ENCODE data around the gene BMERB1. TPM values are rescaled to one million over a fixed set of nuclear protein-coding genes. Genes with fewer than 3 reads are reported as not detected.

BMERB1 gene
- total RNA-seq, 3 donors from 2014 or later, result 25.3 to 77.8 (median 38.7) TPM

- Histone ChIP-seq H3K9me3 (no peaks in the 10 kb centered on the region), H3K4me3 (no peak overlapping the region)
- no peak for TF ChIP-seq POLR2A (IDR thresholded peaks at IDR 0.05)
Observed at GRCh38 chr16:15457958-15458357, 23.6 kb downstream of the BMERB1 start.

GRCh38 chr16:15459791-15460190 lies 25.4 kb downstream of the BMERB1 start:
- H3K27ac ChIP-seq, result no peak overlapping the region
- no peak for TF ChIP-seq POLR2A (IDR thresholded peaks at IDR 0.05)
- TF ChIP-seq POLR2AphosphoS5 (IDR thresholded peaks at IDR 0.05), result no peak
- TF ChIP-seq CTCF (IDR thresholded peaks at IDR 0.05), result no peak
- H3K4me3 ChIP-seq, result no peak overlapping the region
- no peaks in the 10 kb centered on the region for H3K27me3 ChIP-seq
- no peaks in the 10 kb centered on the region for H3K36me3 ChIP-seq
- intact Hi-C loops (cut with DNase I; ENCODE audit: low total_unique reads), result no loop called here
- DNase-seq (ENCODE audit: low spot score in 2 of 2), result no peak
- no peaks in the 10 kb centered on the region for H3K4me1 ChIP-seq
- H3K9me3 ChIP-seq, result no peaks in the 10 kb centered on the region

More at GRCh38 chr16:15457958-15458357, 23.6 kb downstream of the BMERB1 start:
- Histone ChIP-seq H3K27ac (no peak overlapping the region), H3K36me3 (no peaks in the 10 kb centered on the region), H3K4me1 (no peaks in the 10 kb centered on the region), H3K27me3 (no peaks in the 10 kb centered on the region)
- intact Hi-C loops (cut with DNase I; ENCODE audit: low total_unique reads), result no loop called here
- no peak for DNase-seq (ENCODE audit: low spot score in 2 of 2)

- Histone ChIP-seq H3K27me3 (no peaks in the 10 kb centered on the region), H3K27ac (no peak overlapping the region), H3K9me3 (no peaks in the 10 kb centered on the region), H3K4me1 (no peaks in the 10 kb centered on the region), H3K36me3 (no peaks in the 10 kb centered on the region), H3K4me3 (no peak overlapping the region)
- intact Hi-C loops (cut with DNase I; ENCODE audit: low total_unique reads), result no loop called here
- DNase-seq (ENCODE audit: low spot score in 2 of 2), result no peak
- TF ChIP-seq CTCF (IDR thresholded peaks at IDR 0.05), result no peak
- no peak for TF ChIP-seq POLR2A (IDR thresholded peaks at IDR 0.05)
- no peak for TF ChIP-seq POLR2AphosphoS5 (IDR thresholded peaks at IDR 0.05)
Observed at GRCh38 chr16:15460601-15461000, 26.2 kb downstream of the BMERB1 start.

- TF ChIP-seq POLR2A (IDR thresholded peaks at IDR 0.05) (no peak), POLR2AphosphoS5 (IDR thresholded peaks at IDR 0.05) (no peak), CTCF (IDR thresholded peaks at IDR 0.05) (no peak)
- H3K4me3 ChIP-seq, result no peak overlapping the region
- no peaks in the 10 kb centered on the region for H3K9me3 ChIP-seq
- intact Hi-C loops (cut with DNase I; ENCODE audit: low total_unique reads), result no loop called here
- no peaks in the 10 kb centered on the region for H3K36me3 ChIP-seq
- no peak overlapping the region for H3K27ac ChIP-seq
- H3K27me3 ChIP-seq, result no peaks in the 10 kb centered on the region
- H3K4me1 ChIP-seq, result no peaks in the 10 kb centered on the region
- DNase-seq (ENCODE audit: low spot score in 2 of 2), result no peak
Observed at GRCh38 chr16:15461376-15461775, 27.0 kb downstream of the BMERB1 start.

- H3K4me3 ChIP-seq, result no peak overlapping the region
- intact Hi-C loops (cut with DNase I; ENCODE audit: low total_unique reads), result no loop called here
- H3K27ac ChIP-seq, result no peak overlapping the region
- no peak for TF ChIP-seq CTCF (IDR thresholded peaks at IDR 0.05)
- H3K27me3 ChIP-seq, result no peaks in the 10 kb centered on the region
- no peaks in the 10 kb centered on the region for H3K36me3 ChIP-seq
- H3K4me1 ChIP-seq, result no peaks in the 10 kb centered on the region
- DNase-seq (ENCODE audit: low spot score in 2 of 2), result no peak
- no peaks in the 10 kb centered on the region for H3K9me3 ChIP-seq
Observed at GRCh38 chr16:15464401-15465186, 30.2 kb downstream of the BMERB1 start.
